Ectodermal cell (in vitro differentiated cells): ENCODE results near the gene KLHL29.

Source experiments
- H3K27ac ChIP-seq: 2 replicates; pipeline ENCODE4 v1.7.0; 2013; ENCODE audit warnings: mild to moderate bottlenecking, low read depth, low read length; ENCODE audit not compliant: insufficient read depth, poor library complexity, severe bottlenecking
- H3K27me3 ChIP-seq: 2 replicates; pipeline ENCODE4 v1.7.0; 2013; ENCODE audit warnings: mild to moderate bottlenecking, low read length; ENCODE audit not compliant: insufficient read depth, control insufficient read depth, poor library complexity, severe bottlenecking
- H3K36me3 ChIP-seq: one replicate; pipeline ENCODE4 v1.7.0; 2013; ENCODE audit warnings: low read length; ENCODE audit not compliant: control insufficient read depth, insufficient read depth
- H3K4me1 ChIP-seq: one replicate; pipeline ENCODE4 v1.7.0; 2013; ENCODE audit warnings: low read length; ENCODE audit not compliant: control insufficient read depth, insufficient read depth
- H3K4me3 ChIP-seq: 2 replicates; pipeline ENCODE4 v1.7.0; 2013; ENCODE audit warnings: low read depth, low read length, control low read depth; ENCODE audit not compliant: insufficient read depth
- H3K9me3 ChIP-seq: 2 replicates; pipeline ENCODE4 v1.7.0; 2013; ENCODE audit warnings: mild to moderate bottlenecking, low read length, moderate library complexity; ENCODE audit not compliant: control insufficient read depth
- WGBS, 2 experiments: methylation state at CpG; one replicate each; pipeline ENCODE4 v1.1.7; 2013; ENCODE audit warnings: missing lambda C conversion rate in 2 of 2; 5-methylcytosine and 5-hydroxymethylcytosine counted together

KLHL29 gene

DNA sequence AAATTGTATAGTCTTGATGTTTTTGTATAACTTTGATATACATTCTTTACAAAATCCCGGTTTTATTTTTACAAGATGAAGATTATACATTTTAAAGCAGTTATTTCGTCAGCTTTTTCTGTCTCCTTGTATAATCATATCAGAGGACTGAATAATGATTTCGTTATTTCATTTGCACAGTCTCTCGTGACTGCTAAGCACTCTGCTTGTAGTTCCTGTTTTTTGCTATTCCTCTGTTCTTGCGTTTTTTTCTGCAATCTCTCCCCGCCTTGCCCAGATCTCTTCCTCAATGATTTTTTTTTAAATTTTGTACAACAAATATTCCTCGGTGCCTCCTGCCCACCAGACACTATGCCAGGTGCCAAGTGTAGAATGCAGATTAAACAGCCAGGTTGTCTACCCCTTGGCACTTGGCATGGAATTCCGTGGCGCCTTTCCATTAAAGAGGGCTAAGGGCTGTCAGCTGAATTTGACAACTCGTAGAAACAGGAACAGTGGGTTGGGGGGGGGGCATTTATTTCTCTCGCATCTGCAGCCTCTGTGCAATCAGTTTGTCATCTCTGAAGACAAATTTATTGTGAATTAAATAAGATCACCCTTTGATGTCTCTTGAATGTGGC is 69.6 kb downstream of the KLHL29 start:
- no peaks in the 10 kb centered on the region for H3K9me3 ChIP-seq
- no peaks in the 10 kb centered on the region for H3K27me3 ChIP-seq
- 94 to 96% methylated on average over 10 to 11 of the region's 11 CpGs for WGBS, 2 experiments
- peaks cover 13% of the 10 kb centered on the region for H3K4me1 ChIP-seq
- no peaks in the 10 kb centered on the region for H3K36me3 ChIP-seq
- no peak overlapping the region for H3K27ac ChIP-seq
- no peak overlapping the region for H3K4me3 ChIP-seq

DNA sequence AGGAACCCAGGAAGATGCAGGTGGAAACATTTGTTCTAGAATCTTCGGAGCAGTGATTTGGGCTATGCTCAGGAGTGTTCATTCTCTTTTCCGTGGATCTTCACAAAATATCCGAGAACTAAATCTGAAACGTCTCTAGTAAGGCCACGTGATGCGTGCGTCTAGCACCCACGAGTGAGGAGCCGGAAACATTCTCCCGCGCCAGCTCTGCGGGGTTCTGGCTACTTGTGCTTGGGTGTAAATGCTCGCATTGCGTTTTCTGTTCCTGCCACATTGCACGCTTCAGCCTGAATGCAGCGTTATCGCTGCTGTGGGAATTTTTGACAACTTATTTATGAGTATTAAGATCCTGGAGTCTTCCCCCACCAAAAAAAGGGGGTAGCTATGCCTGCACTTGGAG is 71.4 kb downstream of the KLHL29 start:
- Histone ChIP-seq H3K27me3 (no peaks in the 10 kb centered on the region), H3K4me1 (peaks cover 13% of the 10 kb centered on the region), H3K9me3 (no peaks in the 10 kb centered on the region), H3K36me3 (no peaks in the 10 kb centered on the region), H3K27ac (no peak overlapping the region), H3K4me3 (no peak overlapping the region)
- 96% methylated on average over 17 of the region's 17 CpGs for WGBS, 2 experiments

DNA sequence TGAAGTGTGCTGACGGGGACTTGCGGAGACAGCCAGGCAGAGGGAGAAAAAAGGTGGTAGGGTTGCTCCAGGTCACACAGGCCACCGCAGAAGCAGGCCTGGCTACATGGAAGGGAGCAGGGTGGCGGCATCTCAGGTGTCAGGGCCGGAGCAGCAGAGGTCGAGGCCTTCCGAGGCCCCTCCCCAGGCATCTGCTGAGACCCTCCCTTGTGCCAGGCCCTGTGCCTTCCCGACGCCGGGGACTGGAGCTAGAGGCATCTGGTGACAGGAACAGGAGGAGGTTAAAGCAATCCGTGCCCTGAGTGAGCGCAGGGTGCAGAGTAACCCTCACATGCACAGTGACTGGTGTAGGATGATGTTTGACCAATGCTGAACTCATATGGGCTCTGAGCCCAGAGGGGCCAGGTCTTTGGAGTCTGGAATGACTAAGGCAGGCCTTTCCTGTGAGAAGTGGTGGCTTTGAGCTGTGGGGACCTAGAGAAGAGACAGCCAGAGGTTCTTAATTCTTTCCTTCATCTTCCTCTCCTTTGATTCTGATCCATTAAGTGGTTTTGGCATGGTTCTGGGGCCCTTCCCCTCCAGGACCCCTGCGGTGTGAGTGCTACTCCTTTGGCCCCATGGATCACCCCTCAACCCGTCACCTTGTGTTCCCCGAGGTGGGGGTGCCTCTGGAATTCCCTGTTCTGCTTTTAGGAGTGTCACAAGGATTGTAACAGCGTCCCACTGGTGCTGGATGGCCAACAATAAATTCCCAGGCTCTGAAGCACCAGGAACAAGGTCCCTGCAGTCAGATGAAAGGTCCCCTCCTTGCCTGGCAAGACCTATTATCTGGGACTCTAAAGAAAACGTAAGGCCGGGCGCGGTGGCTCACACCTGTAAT is 72.1 kb downstream of the KLHL29 start:
- Histone ChIP-seq H3K36me3 (no peaks in the 10 kb centered on the region), H3K27me3 (no peaks in the 10 kb centered on the region), H3K4me3 (no peak overlapping the region), H3K27ac (no peak overlapping the region), H3K9me3 (no peaks in the 10 kb centered on the region), H3K4me1 (peaks cover 13% of the 10 kb centered on the region)
- WGBS, 2 experiments, result 93 to 94% methylated on average over 20 of the region's 20 CpGs

DNA sequence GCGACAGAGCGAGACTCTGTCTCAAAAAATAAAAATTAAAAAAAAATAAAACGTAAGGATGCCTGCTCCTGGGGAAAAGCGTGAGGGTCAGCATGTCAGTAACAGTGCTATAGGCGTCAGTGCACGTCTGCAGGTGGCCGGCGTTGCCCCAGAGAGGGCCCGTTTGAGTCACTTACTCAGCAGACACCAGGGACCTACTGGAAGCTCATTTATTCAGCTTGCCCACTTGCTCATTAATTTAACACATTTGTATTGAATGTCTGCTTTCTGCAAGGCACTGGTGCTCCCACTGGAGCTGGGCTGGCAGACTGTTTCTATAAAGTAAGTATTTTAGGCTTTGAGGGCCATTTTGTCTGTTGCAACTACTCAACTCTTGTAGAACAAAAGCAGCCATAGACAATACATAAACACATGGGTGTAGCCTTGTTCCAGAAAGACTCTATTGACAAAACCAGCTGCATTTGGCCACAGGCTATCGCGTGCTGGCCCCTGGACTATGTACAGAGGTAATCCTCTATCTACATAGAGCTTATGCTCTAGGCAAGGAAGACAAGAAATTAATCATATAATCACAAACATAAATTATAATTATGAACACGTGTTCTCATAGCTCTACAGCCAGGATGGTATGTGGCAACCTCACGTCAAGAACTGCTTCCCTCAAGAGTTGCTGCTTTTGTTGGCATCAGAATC is 73.2 kb downstream of the KLHL29 start:
- no peaks in the 10 kb centered on the region for H3K27me3 ChIP-seq
- 93% methylated on average over 13 of the region's 13 CpGs for WGBS, 2 experiments
- H3K4me1 ChIP-seq, result peaks cover 11% of the 10 kb centered on the region
- no peaks in the 10 kb centered on the region for H3K36me3 ChIP-seq
- H3K9me3 ChIP-seq, result no peaks in the 10 kb centered on the region
- H3K4me3 ChIP-seq, result no peak overlapping the region
- H3K27ac ChIP-seq, result no peak overlapping the region

DNA sequence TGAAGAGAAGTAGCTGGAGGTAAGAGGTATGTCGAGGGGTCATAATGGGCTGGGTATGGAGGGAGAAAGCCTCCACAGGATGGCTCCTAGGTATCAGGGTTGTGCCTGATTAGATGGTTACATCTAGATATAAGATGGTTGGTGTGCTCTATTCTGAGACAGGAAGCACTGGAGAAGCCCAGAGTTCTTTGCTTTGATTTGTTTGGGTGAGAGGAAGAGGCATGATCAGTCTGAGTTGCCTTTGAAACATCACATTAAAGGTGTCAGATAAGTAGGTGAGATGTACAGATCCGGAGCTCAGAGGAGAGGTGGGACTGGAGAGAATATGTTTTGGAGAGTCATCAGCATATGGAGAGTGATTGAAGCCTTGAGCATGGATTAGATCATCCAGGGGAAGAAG is 74.1 kb downstream of the KLHL29 start:
- H3K36me3 ChIP-seq, result no peaks in the 10 kb centered on the region
- WGBS, 2 experiments, result 94 to 95% methylated on average over 2 of the region's 2 CpGs
- no peak overlapping the region for H3K4me3 ChIP-seq
- H3K4me1 ChIP-seq, result peaks cover 2% of the 10 kb centered on the region
- H3K9me3 ChIP-seq, result no peaks in the 10 kb centered on the region
- H3K27me3 ChIP-seq, result no peaks in the 10 kb centered on the region
- H3K27ac ChIP-seq, result no peak overlapping the region

DNA sequence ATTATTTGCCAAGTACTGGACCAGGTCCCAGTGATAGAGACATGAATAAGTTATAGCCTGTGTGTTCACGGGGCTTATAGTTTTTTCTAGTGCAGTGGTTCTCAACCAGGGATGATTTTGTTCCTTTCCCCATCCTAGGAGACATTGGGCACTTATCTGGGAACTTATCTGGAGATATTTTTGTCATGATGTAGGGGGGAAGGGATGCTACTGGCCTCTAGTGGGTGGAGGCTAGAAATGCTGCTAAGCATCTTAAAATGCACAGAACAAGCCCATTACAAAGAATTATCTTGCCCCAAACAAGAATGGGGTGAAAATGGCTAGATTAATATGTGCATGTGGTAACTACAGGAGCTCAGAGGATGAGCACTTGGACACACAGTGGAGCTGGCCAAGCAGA is 75.2 kb downstream of the KLHL29 start:
- Histone ChIP-seq H3K4me1 (no peaks in the 10 kb centered on the region), H3K4me3 (no peak overlapping the region), H3K27ac (no peak overlapping the region), H3K9me3 (no peaks in the 10 kb centered on the region), H3K36me3 (no peaks in the 10 kb centered on the region), H3K27me3 (no peaks in the 10 kb centered on the region)
- WGBS, 2 experiments, result 89 to 93% methylated on average over 1 of the region's 1 CpG

DNA sequence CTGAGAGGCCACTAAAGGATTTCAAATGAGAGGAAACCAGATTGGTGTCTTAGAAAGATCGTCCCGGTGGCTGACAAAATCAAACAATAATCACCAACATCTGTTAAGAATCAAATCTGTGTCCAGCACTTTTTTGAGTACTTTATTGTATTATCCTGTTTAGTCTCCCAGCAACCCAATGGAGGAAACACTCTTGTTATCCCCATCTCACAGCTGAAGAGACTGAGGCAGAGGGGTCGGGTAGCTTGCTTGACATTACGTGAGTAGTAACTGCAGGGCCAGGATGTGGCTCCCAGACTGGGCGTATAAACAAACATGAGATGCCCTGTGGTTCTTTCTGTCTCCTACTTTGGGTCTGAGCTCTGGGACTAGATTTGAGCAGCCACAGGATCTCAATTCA is 76.0 kb downstream of the KLHL29 start:
- H3K4me3 ChIP-seq, result no peak overlapping the region
- H3K4me1 ChIP-seq, result no peaks in the 10 kb centered on the region
- WGBS, 2 experiments, result 92 to 96% methylated on average over 5 of the region's 5 CpGs
- no peaks in the 10 kb centered on the region for H3K36me3 ChIP-seq
- no peak overlapping the region for H3K27ac ChIP-seq
- no peaks in the 10 kb centered on the region for H3K27me3 ChIP-seq
- no peaks in the 10 kb centered on the region for H3K9me3 ChIP-seq

DNA sequence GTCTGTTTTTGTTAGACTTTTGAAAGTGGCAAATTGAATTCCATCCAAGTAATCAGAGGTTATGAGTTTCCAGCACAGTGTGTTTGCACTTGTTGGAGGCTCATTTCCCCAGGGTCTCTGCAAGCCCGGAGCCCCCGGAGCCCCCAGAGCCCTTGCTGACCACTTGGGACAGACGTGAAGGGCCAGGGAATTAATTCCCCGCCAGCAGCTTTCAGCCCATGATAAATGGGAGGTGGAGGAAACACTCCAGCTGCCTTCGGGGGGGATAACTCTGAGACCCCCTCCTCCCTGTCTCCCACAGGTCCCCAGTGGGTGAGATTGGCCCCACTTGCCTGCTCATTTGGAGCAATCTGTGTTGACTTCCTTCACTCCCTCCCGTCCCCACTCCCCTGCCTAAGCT is 79.2 kb downstream of the KLHL29 start:
- no peak overlapping the region for H3K4me3 ChIP-seq
- WGBS, 2 experiments, result 89 to 94% methylated on average over 6 of the region's 6 CpGs
- H3K9me3 ChIP-seq, result no peaks in the 10 kb centered on the region
- H3K27me3 ChIP-seq, result no peaks in the 10 kb centered on the region
- no peak overlapping the region for H3K27ac ChIP-seq
- no peaks in the 10 kb centered on the region for H3K4me1 ChIP-seq
- no peaks in the 10 kb centered on the region for H3K36me3 ChIP-seq

DNA sequence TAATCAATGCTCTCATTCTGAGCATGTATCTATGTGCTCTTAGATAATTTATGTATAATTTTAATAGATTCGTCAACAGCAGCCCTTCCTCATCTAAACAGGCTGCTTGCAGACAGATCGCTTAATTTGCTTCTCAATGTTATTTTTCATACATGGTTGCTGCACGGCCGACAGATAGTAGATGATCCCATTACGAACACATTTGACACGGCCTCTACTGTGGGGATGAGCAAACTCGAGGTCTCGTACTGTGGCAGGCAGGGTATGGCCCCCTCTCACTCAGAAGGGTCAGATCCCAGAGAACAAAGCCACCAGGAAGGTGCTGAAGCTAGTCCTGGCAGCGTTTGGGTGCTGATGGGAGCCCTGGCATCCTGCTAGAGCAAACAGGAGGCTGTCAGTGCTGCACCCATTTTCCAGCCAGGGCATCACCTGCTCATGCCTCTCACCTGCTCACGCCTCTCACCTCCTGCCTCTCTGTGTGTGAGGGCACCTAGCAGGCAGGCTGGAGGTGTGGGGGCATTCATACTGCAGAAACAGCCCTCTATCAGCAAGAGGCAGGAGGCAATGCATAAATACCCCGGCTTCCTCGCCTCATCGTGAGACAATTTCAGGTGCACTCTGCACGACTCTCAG is 80.0 kb downstream of the KLHL29 start:
- Histone ChIP-seq H3K36me3 (no peaks in the 10 kb centered on the region), H3K9me3 (no peaks in the 10 kb centered on the region), H3K4me3 (no peak overlapping the region), H3K27me3 (no peaks in the 10 kb centered on the region), H3K27ac (no peak overlapping the region), H3K4me1 (no peaks in the 10 kb centered on the region)
- 91 to 92% methylated on average over 14 of the region's 14 CpGs for WGBS, 2 experiments

DNA sequence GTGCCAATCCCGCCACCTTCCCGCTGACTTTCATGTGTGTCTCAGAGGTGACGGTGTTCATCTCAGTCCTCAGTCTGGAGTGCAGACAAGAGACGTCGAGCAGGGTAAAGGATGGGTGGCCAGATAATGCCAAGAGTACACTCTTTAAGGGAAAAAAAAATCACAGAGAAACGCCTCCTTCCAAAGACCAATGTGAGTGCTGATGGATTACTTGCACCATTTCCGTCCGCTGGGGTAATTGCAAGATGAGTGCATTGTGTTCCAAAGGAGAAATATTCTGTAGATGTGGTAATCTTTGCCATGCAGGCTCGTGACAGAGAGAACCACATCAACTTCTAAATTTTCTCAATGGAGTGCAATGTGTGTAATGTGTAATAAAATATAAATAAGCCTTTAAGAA is 81.0 kb downstream of the KLHL29 start:
- Histone ChIP-seq H3K27ac (no peak overlapping the region), H3K4me3 (no peak overlapping the region), H3K27me3 (no peaks in the 10 kb centered on the region), H3K4me1 (no peaks in the 10 kb centered on the region), H3K9me3 (no peaks in the 10 kb centered on the region), H3K36me3 (no peaks in the 10 kb centered on the region)
- WGBS, 2 experiments, result 89 to 91% methylated on average over 9 of the region's 9 CpGs
